RWPE2 (cell line): ENCODE data around the gene JPT2.

ENCODE experiments used
- ATAC-seq: fragments of 200-7000 bp; cut with Tn5 transposase; 3 replicates; pipeline ENCODE4 v1.9.1; 2021; ENCODE audit warnings: low read depth
- DNase-seq: peaks from one replicate; pipeline ENCODE4 v3.0.0-alpha.2; 2020; ENCODE audit warnings: low spot score
- H3K27ac ChIP-seq: fragments of 450-650 bp; 2 replicates; pipeline ENCODE4 v1.5.1; 2017; ENCODE audit warnings: mild to moderate bottlenecking; ENCODE audit not compliant: poor library complexity, severe bottlenecking
- H3K27me3 ChIP-seq: fragments of 250-450 bp; sonication (Bioruptor Pico); 2 replicates; pipeline ENCODE4 v1.5.1; 2021; ENCODE audit warnings: mild to moderate bottlenecking, moderate library complexity; ENCODE audit not compliant: insufficient read depth, poor library complexity, severe bottlenecking
- H3K36me3 ChIP-seq: fragments of 250-450 bp; sonication (Bioruptor Pico); 2 replicates; pipeline ENCODE4 v1.5.1; 2020; ENCODE audit warnings: low read depth, mild to moderate bottlenecking, moderate library complexity
- H3K4me1 ChIP-seq: fragments of 250-450 bp; sonication (Bioruptor Pico); 2 replicates; pipeline ENCODE4 v1.5.1; 2021; ENCODE audit warnings: mild to moderate bottlenecking, moderate library complexity; ENCODE audit not compliant: insufficient read depth, poor library complexity, severe bottlenecking
- H3K4me3 ChIP-seq: fragments of 250-450 bp; sonication (Bioruptor Pico); 2 replicates; pipeline ENCODE4 v1.5.1; 2021; ENCODE audit warnings: mild to moderate bottlenecking, moderate library complexity; ENCODE audit not compliant: severe bottlenecking
- H3K9me3 ChIP-seq: fragments of 250-450 bp; sonication (Bioruptor Pico); 2 replicates; pipeline ENCODE4 v1.5.1; 2021; ENCODE audit warnings: mild to moderate bottlenecking, moderate library complexity; ENCODE audit not compliant: severe bottlenecking
- TF ChIP-seq, protein P1 (sequence below): fragments of 450-650 bp; IDR thresholded peaks from one replicate; pipeline ENCODE4 v1.5.1; 2017; ENCODE audit warnings: mild to moderate bottlenecking, moderate library complexity; ENCODE audit not compliant: poor library complexity, severe bottlenecking

The JPT2 gene

DNA sequence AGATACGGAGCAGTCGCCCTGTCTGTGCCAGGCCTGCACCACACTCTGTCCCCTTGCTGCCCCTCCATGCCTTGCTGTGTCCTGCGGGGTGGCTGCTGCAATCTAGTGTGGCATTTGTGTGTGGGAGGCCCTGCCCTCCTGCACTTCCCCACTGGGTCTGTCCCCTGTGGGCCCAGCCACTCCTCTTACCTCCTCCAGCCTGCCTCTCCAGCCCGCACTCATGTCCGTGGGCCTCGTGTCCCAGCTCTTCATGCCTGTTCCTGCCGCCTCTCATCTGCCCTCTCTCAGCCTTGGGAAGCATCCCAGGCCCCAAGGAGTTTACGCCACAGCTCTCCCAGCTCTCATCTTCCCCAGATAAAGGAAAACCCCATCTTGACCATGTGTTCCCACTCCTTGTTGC is 39.3 kb upstream of the JPT2 start:
- TF ChIP-seq, protein P1, sequence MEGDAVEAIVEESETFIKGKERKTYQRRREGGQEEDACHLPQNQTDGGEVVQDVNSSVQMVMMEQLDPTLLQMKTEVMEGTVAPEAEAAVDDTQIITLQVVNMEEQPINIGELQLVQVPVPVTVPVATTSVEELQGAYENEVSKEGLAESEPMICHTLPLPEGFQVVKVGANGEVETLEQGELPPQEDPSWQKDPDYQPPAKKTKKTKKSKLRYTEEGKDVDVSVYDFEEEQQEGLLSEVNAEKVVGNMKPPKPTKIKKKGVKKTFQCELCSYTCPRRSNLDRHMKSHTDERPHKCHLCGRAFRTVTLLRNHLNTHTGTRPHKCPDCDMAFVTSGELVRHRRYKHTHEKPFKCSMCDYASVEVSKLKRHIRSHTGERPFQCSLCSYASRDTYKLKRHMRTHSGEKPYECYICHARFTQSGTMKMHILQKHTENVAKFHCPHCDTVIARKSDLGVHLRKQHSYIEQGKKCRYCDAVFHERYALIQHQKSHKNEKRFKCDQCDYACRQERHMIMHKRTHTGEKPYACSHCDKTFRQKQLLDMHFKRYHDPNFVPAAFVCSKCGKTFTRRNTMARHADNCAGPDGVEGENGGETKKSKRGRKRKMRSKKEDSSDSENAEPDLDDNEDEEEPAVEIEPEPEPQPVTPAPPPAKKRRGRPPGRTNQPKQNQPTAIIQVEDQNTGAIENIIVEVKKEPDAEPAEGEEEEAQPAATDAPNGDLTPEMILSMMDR: no peak
- ATAC-seq: no peak
- no peak for DNase-seq
- Histone ChIP-seq H3K36me3 (peaks cover 71% of the 10 kb centered on the region), H3K9me3 (no peaks in the 10 kb centered on the region), H3K27me3 (no peaks in the 10 kb centered on the region), H3K4me3 (no peak overlapping the region), H3K27ac (no peak overlapping the region), H3K4me1 (no peaks in the 10 kb centered on the region)

DNA sequence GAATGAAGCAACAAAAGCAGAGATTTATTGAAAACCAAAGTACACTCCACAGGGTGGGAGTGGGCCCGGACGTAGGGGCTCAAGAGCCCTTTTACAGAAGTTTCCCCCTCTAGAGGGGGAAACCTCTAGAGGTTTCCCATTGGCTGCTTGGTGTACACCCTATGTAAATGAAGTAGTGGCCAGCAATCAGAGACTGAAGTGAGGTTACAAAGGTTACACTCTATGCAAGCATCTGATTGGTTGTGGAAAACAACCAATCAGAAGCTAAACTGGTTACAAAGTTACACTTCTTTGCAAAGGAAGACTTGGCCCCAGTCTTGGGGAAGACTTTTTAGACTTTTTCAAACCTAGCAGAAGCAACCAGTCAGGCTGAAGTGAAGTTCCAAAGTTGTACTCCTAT is 38.8 kb upstream of the JPT2 start:
- H3K27ac ChIP-seq: no peak overlapping the region
- no peak for ATAC-seq
- no peak for DNase-seq
- TF ChIP-seq, protein P1: no peak
- H3K4me3 ChIP-seq: no peak overlapping the region
- H3K36me3 ChIP-seq: peaks cover 69% of the 10 kb centered on the region
- no peaks in the 10 kb centered on the region for H3K9me3 ChIP-seq
- H3K4me1 ChIP-seq: no peaks in the 10 kb centered on the region
- H3K27me3 ChIP-seq: no peaks in the 10 kb centered on the region

DNA sequence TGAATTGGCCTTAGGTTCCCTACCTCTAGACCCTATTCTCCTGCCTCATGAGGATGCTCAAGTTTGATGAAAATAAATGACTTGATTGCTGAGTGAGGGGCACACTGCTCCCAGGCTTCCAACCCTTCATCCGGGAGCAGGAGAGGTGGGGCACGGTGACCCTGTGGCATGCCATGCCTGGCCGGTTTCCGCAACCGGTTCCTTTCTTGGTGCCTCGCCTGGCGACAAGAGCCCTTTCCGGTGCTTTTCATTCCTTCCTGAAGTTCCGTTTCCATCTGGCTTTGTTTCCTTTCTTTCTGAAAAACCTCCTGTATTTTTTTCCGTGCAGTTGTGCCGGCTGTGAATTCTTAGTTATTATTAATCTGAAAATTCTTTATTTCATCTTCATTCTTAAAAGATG is 38.2 kb upstream of the JPT2 start:
- Histone ChIP-seq H3K27ac (no peak overlapping the region), H3K27me3 (no peaks in the 10 kb centered on the region), H3K4me1 (no peaks in the 10 kb centered on the region), H3K9me3 (no peaks in the 10 kb centered on the region), H3K36me3 (peaks cover 63% of the 10 kb centered on the region), H3K4me3 (no peak overlapping the region)
- TF ChIP-seq, protein P1: no peak
- ATAC-seq (no peak), DNase-seq (no peak)

DNA sequence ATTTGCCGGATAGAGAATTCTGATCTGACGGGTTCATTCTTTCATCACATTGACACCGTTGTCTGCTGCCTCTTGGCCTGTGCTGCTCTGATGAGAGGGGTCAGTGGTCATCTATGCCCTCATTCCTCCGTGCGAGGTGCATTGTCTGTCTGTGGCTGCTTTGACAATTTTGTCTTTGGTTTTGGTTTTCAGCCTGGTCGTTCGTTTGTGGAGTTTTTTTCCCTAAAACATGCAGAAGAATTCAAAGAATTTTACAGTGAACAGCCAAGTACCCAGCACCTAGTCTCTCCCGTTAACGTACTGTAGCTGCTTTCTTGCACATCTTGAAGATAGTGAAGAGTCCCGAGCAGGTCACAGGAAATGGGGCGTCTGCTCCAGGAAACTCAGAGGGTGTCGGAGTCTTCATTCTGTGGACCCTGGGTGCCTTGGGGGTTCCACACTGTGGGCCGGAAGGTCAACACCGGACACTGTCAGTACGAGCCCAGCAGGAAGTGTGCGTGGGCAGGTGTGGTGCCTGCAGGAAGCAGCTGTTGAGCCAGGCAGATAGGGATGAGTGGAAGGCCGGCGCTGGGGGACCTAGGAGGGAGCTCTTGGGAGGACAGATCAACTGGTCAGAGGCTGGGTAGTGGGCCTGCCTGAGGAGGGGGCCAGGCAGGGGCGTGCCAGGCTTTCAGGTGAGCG is 37.7 kb upstream of the JPT2 start:
- TF ChIP-seq, protein P1: no peak
- Histone ChIP-seq H3K27me3 (no peaks in the 10 kb centered on the region), H3K4me1 (peaks cover 2% of the 10 kb centered on the region), H3K4me3 (no peak overlapping the region), H3K9me3 (no peaks in the 10 kb centered on the region), H3K27ac (no peak overlapping the region), H3K36me3 (peaks cover 62% of the 10 kb centered on the region)
- DNase-seq: no peak
- ATAC-seq: no peak

DNA sequence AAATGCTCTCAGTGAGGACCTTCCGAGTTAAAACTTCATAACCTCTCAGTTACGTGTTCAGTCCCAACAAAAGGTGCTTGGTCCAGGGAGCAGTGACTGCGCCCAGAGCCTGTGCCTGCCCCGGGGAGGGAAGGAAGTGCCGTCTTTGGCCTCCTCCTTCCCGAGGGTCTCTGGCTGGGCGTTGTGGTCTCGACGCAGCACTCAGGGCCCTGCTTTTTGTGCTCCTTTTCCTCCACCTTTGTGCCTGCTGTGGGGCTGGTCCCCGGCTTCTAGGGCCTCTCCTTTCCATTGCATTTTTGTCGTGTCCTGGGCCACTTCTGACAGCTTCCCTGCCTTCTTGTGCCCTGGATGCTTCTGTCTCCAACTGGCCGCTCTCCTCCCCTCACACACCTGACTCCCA is 36.8 kb upstream of the JPT2 start:
- TF ChIP-seq, protein P1: no peak
- H3K4me3 ChIP-seq: no peak overlapping the region
- peaks cover 9% of the 10 kb centered on the region for H3K4me1 ChIP-seq
- peaks cover 58% of the 10 kb centered on the region for H3K36me3 ChIP-seq
- no peak overlapping the region for H3K27ac ChIP-seq
- no peaks in the 10 kb centered on the region for H3K9me3 ChIP-seq
- ATAC-seq (no peak), DNase-seq (no peak)
- no peaks in the 10 kb centered on the region for H3K27me3 ChIP-seq
